ENCODE data around the gene DMRTA1.
"Not testable (repeated sequence)": the region's sequence is repeated elsewhere in the genome, so short reads cannot be mapped to it uniquely, and the experiment has no call there.

DMRTA1 gene

DNA sequence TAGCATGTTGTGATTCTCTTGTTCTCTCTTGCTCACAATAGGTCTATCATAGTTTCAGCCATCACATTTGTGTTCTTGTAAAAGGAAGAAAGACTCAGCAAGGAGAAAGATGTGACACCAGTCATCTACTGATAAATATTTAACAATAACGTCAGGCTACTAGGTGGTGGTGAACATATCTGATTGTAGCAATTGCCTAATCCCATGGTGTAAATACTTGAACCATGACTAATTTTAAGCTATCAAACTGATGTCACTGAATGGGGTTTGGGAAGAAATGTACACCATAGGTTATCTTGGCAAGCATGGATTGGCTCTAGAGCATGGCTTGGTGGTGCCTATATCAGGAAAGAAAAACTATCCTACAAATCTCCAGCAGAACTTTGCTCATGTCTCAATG is 16.6 kb downstream of the DMRTA1 start:
- DNase-seq: no peak

GRCh38 chr9:22469928-22470544 is 23.4 kb downstream of the DMRTA1 start:
- DNase-seq: peak; percentile 5

GRCh38 chr9:22481566-22481965 is 34.9 kb downstream of the DMRTA1 start:
- no peak for DNase-seq

DNA sequence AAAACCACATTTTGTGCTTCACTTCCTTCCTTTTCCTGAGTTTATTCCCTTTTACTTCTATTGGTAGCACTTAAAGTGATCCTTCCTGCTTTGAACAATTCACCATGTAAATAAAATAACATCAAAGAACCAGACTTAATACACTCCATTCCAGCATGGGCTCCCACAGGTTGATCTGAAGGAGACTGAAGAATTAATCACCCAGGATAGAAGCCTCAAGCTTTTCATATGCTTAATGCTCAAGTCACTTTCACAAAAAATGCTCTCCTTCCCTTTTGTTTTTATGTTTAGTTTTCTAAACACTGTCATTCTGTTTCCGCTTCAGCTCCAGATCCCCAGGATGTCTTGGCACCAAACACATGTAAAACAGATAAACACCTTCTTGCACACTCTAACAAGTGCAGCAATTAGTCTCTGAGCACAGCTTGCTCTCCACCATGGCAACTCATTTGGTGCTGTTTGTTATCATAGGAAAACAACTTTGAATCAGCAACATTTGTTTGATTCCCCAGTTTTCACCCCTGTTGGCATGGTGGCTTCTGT is 37.0 kb downstream of the DMRTA1 start:
- no peak for DNase-seq

DNA sequence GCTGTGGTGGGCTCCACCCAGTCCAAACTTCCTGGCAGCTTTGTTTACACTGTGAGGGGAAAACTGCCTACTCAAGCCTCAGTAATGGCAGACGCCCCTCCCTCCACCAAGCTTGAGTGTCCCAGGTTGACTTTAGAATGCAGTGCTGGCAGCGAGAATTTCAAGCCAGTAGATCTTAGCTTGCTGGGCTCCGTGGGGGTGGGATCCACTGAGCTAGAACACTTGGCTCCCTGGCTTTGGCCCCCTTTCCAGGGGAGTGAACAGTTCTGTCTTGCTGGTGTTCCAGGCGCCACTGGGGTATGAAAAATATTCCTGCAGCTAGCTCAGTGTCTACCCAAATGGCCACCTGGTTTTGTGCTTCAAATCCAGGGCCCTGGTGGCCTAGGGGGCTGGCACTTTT is 49.6 kb downstream of the DMRTA1 start:
- not testable (repeated sequence) for DNase-seq
